LNCaP clone FGC (cell line): ENCODE data around the gene GATM.

Source experiments
- DNase-seq: peaks from one replicate; pipeline ENCODE4 v3.0.0-alpha.2; 2011; ENCODE audit warnings: low read depth
- H3K4me3 ChIP-seq: 2 replicates; pipeline ENCODE4 v1.5.1; 2011; ENCODE audit warnings: mild to moderate bottlenecking, low read depth, low read length, control low read depth
- TF ChIP-seq, protein P1 (sequence below): IDR thresholded peaks from 2 replicates; pipeline ENCODE4 v1.5.1; 2012; ENCODE audit warnings: mild to moderate bottlenecking; ENCODE audit not compliant: control insufficient read depth, insufficient read depth; ENCODE audit errors: extremely low read depth

The GATM gene

DNA sequence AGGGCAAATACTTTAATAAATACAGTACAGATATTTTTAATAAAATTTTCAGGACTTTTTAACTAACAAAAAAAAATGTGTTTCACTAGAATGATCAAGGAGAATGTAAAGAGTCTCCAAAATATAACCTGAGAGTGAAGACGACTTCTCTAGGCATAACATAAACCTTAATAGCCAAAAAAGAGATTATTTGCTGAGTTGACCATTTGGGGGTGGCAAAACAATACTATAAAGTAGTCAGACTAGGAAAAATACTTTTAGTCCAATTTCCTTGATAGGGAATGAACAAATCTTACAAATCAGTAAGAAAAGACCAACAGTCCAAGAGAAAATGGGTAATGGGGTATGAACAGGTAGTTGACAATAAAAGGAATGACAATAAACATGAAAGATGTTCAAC lies 29.4 kb upstream of the GATM start:
- DNase-seq = no peak

DNA sequence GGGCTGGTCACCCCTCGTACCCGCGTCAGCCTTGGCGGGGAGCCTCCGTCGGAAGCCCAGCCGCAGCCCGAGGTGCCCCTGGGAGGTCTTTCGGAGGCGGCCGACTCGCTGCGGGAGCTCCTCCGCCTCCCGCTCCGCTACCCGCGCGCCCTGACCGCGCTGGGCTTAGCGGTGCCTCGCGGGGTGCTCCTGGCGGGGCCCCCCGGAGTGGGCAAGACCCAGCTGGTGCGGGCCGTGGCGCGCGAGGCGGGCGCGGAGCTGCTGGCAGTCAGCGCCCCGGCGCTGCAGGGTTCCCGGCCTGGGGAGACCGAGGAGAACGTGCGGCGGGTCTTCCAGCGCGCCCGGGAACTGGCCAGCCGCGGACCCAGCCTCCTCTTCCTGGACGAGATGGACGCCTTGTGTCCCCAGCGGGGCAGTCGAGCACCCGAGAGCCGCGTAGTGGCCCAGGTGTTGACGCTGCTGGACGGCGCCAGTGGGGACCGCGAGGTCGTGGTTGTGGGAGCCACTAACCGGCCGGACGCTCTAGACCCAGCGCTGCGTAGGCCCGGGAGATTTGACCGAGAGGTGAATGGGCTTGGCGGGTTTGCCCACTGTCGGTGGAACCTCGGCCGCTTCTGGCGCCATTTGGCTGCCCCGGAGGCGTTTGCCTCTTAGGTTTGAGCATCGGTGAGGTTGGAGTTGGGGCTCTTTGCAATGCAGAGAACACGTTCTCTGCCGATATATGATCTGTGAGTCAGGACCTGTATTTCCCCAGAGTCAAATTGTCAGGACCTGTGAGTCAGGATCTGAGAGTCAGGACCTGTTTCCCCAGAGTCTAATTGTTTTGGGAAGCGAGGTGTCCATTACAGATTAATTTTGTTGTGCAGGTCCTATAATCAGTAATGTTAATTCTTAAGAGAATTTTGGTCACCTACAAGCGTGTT lies 24.9 kb upstream of the GATM start:
- peak overlapping the region; percentile 96 for H3K4me3 ChIP-seq
- TF ChIP-seq, protein P1, sequence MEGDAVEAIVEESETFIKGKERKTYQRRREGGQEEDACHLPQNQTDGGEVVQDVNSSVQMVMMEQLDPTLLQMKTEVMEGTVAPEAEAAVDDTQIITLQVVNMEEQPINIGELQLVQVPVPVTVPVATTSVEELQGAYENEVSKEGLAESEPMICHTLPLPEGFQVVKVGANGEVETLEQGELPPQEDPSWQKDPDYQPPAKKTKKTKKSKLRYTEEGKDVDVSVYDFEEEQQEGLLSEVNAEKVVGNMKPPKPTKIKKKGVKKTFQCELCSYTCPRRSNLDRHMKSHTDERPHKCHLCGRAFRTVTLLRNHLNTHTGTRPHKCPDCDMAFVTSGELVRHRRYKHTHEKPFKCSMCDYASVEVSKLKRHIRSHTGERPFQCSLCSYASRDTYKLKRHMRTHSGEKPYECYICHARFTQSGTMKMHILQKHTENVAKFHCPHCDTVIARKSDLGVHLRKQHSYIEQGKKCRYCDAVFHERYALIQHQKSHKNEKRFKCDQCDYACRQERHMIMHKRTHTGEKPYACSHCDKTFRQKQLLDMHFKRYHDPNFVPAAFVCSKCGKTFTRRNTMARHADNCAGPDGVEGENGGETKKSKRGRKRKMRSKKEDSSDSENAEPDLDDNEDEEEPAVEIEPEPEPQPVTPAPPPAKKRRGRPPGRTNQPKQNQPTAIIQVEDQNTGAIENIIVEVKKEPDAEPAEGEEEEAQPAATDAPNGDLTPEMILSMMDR = no peak
- no peak for DNase-seq

More for the DNA sequence above, 29.4 kb upstream of the GATM start:
- H3K4me3 ChIP-seq = no peak overlapping the region
- TF ChIP-seq, protein P1 = no peak

DNA sequence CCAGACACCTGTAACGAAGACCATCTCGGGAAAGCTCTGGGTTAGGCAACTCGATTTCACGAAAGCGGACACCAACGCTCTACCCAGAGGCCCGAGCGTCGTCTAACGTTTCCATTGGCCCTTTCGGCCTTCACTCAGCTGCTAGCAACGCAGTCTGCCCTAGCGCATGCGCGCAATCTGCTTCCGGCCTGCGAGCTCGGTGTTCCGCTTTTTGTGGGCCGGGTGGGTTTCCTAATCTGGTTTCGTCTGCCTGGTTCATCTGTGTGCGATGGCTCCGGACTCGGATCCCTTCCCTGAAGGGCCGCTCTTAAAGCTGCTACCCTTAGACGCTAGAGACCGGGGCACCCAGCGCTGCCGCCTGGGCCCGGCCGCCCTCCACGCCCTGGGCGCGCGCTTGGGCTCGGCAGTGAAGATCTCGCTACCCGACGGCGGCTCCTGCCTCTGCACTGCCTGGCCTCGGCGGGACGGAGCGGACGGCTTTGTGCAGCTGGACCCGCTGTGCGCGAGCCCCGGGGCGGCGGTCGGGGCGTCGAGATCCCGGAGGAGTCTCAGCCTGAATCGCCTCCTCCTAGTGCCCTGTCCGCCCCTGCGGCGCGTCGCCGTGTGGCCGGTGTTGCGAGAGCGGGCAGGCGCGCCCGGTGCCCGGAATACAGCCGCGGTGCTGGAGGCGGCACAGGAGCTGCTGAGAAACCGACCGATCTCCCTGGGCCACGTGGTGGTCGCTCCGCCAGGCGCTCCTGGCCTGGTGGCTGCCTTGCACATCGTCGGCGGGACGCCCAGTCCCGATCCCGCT lies 24.0 kb upstream of the GATM start:
- DNase-seq = peak; percentile 98
- TF ChIP-seq, protein P1 = no peak
- peak overlapping the region; percentile 96 for H3K4me3 ChIP-seq

- H3K4me3 ChIP-seq = peak overlapping the region; percentile 96
- TF ChIP-seq, protein P1 = no peak
- no peak for DNase-seq
Observed at GRCh38 chr15:45401665-45402161, 23.4 kb upstream of the GATM start.

DNA sequence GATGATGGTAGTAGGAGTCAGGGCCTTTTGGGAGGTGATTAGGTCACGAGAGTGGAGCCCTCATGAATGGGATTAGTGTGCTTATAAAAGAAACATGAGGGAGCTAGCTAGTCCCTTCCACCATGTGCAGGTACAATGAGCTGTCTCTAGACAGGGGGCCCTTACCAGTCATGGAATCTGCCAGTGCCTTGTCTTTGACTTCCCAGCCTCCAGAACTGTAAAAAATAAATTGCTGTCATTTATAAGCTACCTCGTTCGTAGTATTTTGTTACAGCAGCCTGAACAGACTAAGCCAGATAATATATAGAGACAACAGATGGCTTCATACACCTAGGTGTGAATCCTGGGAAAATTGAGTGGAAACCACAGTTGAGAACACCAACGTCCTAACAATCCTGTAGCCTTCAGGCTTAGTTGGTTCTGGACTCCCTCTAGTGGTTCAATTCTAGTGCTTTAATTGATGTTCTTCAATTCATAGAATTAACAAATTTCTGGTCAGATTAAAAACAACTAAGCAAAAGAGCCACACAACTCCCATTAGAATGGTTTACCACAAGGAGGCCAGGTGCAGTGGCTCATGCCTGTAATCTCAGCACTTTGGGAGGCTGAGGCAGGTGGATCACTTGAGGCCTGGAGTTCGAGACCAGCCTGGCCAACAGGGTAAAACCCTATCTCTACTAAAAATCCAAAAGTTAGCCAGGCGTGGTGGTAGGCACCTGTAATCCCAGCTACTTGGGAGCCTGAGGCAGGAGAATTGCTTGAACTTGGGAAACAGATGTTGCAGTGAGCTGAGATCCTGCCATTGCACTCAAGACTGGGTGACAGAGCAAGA lies 21.3 kb upstream of the GATM start:
- TF ChIP-seq, protein P1 = peak; percentile 67

DNA sequence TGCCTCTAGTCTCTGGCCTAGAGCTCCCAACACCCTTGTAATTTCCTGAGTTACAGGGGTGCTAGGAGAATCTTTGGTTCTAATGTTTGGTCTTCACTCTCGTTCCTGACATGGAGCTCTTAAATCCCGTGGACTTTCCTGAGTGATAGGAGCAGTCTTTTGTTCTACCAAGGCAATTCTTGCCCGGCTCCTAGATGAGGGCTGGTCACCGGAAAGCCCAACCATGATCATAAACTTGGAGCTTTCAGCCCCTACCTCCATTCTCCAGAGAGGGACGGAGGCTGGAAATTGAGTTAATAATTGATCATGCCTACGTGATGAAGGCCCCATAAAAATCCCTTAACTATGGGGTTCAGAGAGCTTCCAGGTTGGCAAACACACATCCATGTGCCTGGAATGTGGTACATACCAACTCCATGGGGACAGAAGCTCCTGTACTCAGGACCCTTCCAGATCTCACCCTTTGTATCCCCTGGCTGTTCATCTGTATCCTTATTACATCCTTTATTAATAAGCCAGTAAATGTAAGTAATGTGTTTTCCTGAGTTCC lies 18.8 kb upstream of the GATM start:
- no peak overlapping the region for H3K4me3 ChIP-seq
- DNase-seq = no peak
- TF ChIP-seq, protein P1 = no peak

More for the DNA sequence above, 21.3 kb upstream of the GATM start:
- no peak for DNase-seq
- H3K4me3 ChIP-seq = no peak overlapping the region
